Measurements from ENCODE around the gene DLG2. TPM values are rescaled to one million over a fixed set of nuclear protein-coding genes. Genes with fewer than 3 reads are reported as not detected.

Gene DLG2
- total and polyA plus RNA-seq, 2 donors: 4.8 to 6.6 TPM

DNA sequence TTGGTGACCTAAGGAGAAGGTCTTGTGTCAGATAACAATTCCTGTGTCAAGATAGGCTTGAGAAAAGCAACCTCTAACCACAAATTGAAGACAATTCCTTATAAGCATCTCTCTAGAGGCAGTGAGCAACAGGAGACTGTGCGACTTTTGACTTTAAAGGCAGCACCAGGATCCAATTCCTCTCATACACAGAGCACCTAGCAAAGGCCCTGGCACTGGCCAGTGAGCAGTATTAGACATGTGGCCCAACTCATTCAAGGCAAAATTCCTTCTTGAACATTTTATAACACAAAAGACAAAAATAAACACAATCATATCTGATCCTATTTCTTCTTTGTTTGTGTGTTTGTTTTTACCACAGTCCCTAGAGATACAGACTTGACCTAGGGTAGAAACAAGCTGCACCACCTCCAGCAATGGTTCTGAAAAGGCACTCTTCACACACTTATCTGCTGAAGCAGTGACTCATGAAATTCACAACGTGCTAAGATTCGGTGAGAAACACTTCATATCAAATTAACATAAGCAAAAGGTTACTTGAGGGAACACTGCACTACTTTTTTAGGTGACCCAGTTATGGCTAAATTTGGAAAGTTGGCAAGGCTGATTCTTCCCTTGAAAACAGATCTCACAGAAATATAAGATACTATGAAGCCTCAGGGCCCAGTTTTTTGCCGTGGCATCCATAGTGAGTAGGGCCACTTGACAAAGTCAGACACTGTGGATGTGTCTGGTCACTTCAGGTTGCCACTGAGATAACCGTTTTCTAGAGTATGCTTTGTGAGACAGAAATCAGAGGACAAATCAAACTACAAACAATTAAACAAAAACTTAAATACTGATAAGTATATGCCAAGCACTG lies 1018.9 kb downstream of the DLG2 start:
- Histone ChIP-seq H3K27ac (ENCODE audit: low read depth in 1 of 2, low read length in 1 of 2) (no peak overlapping the region), H3K9me3 (ENCODE audit: control insufficient read depth in 2 of 2, insufficient read depth in 1 of 2, low read length in 1 of 2) (no peaks in the 10 kb centered on the region), H3K4me1 (ENCODE audit: control insufficient read depth in 2 of 2, insufficient read depth in 2 of 2, low read length in 2 of 2) (no peaks in the 10 kb centered on the region), H3K4me3 (ENCODE audit: low read length in 2 of 2) (no peak overlapping the region), H3K27me3 (ENCODE audit: control insufficient read depth in 2 of 2, insufficient read depth in 1 of 2, low read length in 1 of 2) (no peaks in the 10 kb centered on the region), H3K36me3 (ENCODE audit: control insufficient read depth in 2 of 2, insufficient read depth in 2 of 2, low read length in 1 of 2) (no peaks in the 10 kb centered on the region)
- no peak for DNase-seq (ENCODE audit: low read depth in 6 of 9, low spot score in 9 of 9)
- 90% methylated on average over 5 of the region's 5 CpGs for WGBS

DNA sequence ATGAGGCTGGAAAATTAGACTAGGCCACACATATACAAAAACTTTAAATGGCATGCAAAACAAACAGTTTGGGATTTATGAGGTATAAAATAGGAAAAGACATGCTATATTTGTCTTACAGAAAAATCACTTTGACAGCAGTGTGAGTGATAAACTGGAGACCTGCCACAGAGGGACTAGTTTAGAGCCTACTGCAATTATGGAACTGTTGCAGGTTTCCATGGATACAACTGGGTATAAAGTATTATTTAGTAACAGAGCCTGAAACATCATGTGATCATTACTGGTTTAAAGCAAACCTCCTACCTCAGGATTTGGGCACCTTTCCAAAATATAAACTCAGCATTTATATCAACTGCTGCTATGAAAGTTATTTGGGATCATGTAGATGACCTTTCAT lies 1032.5 kb downstream of the DLG2 start:
- H3K4me1 ChIP-seq (ENCODE audit: control insufficient read depth in 2 of 2, insufficient read depth in 2 of 2, low read length in 2 of 2): no peaks in the 10 kb centered on the region
- H3K27ac ChIP-seq (ENCODE audit: low read depth in 1 of 2, low read length in 1 of 2): no peak overlapping the region
- no peak overlapping the region for H3K4me3 ChIP-seq (ENCODE audit: low read length in 2 of 2)
- H3K27me3 ChIP-seq (ENCODE audit: control insufficient read depth in 2 of 2, insufficient read depth in 1 of 2, low read length in 1 of 2): no peaks in the 10 kb centered on the region
- no peaks in the 10 kb centered on the region for H3K36me3 ChIP-seq (ENCODE audit: control insufficient read depth in 2 of 2, insufficient read depth in 2 of 2, low read length in 1 of 2)
- no peak for DNase-seq (ENCODE audit: low read depth in 6 of 9, low spot score in 9 of 9)
- H3K9me3 ChIP-seq (ENCODE audit: control insufficient read depth in 2 of 2, insufficient read depth in 1 of 2, low read length in 1 of 2): no peaks in the 10 kb centered on the region

DNA sequence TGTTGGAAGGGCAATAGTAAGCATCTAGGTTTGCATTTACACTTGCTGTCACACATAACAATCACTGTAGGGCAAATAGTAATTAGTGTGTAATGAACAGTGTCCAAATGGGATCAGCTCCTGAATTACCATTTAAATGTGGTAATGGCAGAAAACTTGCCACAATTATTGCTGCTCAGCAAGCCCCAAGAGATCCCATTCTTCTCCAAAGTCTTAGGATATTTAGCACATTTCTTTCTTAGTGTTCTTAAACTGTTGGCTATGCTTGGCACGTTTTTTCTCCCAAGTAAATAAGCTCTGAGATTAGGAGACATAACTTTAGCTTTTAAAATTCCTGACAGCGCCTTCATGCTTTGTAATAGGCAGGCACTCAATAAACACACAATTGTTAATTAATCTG lies 1037.0 kb downstream of the DLG2 start:
- Histone ChIP-seq H3K4me1 (ENCODE audit: control insufficient read depth in 2 of 2, insufficient read depth in 2 of 2, low read length in 2 of 2) (no peaks in the 10 kb centered on the region), H3K36me3 (ENCODE audit: control insufficient read depth in 2 of 2, insufficient read depth in 2 of 2, low read length in 1 of 2) (no peaks in the 10 kb centered on the region), H3K27me3 (ENCODE audit: control insufficient read depth in 2 of 2, insufficient read depth in 1 of 2, low read length in 1 of 2) (no peaks in the 10 kb centered on the region), H3K4me3 (ENCODE audit: low read length in 2 of 2) (no peak overlapping the region), H3K9me3 (ENCODE audit: control insufficient read depth in 2 of 2, insufficient read depth in 1 of 2, low read length in 1 of 2) (no peaks in the 10 kb centered on the region), H3K27ac (ENCODE audit: low read depth in 1 of 2, low read length in 1 of 2) (no peak overlapping the region)
- 78% methylated on average over 2 of the region's 2 CpGs for WGBS
- no peak for DNase-seq (ENCODE audit: low read depth in 6 of 9, low spot score in 9 of 9)

DNA sequence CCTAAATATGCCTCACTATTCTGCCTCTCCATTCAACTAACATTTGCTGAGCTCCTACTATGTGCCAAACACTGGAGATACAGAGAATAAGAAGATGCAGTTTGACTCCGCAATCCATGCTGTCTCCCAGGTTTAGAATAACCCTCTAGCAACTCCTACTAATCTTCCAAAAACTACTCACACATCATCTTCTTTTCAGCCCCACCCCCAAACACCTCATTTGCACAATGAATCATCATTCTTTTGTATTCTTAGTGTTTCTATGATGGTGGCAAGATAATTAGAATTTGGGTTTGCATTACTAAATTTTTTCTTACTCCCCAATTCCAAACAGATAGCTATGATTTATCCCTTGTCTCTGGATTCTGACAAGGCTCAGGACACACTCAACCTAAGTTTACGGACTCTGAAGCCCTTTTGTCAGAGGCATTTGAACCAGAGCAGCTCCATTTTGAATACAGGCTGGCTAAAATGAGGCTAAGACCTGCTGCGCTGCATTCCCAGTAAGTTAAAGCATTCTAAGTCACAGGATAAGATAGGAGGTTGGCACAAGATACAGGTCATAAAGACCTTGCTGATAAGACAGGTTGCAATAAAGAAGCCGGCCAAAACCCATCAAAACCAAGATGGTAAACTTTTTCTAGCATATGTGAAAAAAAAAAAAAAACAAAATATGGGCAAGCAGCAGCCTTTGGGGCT lies 1038.9 kb downstream of the DLG2 start:
- no peak for DNase-seq (ENCODE audit: low read depth in 6 of 9, low spot score in 9 of 9)
- Histone ChIP-seq H3K36me3 (ENCODE audit: control insufficient read depth in 2 of 2, insufficient read depth in 2 of 2, low read length in 1 of 2) (no peaks in the 10 kb centered on the region), H3K9me3 (ENCODE audit: control insufficient read depth in 2 of 2, insufficient read depth in 1 of 2, low read length in 1 of 2) (no peaks in the 10 kb centered on the region), H3K4me1 (ENCODE audit: control insufficient read depth in 2 of 2, insufficient read depth in 2 of 2, low read length in 2 of 2) (no peaks in the 10 kb centered on the region), H3K4me3 (ENCODE audit: low read length in 2 of 2) (no peak overlapping the region), H3K27ac (ENCODE audit: low read depth in 1 of 2, low read length in 1 of 2) (no peak overlapping the region), H3K27me3 (ENCODE audit: control insufficient read depth in 2 of 2, insufficient read depth in 1 of 2, low read length in 1 of 2) (no peaks in the 10 kb centered on the region)
- WGBS: 93% methylated on average over 4 of the region's 4 CpGs

DNA sequence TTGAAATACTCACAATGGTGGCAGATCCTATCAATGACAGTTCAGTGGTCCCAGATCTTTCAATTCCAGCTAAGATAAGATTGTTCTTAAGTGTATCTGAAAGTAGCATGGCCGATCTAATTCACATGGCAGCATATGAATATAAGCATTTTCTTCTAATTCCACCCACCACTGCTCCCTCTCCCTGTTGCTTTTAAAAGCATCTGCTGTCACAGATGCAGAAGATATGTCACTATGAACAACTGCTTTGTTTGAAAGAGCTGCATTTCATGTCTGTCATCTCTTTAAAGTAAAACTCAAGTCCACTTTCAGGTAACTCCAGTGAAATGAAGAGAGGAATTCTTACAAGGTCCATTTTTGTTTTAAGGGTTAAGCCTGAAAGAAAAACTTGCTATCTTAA lies 1044.0 kb downstream of the DLG2 start:
- no peaks in the 10 kb centered on the region for H3K4me1 ChIP-seq (ENCODE audit: control insufficient read depth in 2 of 2, insufficient read depth in 2 of 2, low read length in 2 of 2)
- no peak overlapping the region for H3K4me3 ChIP-seq (ENCODE audit: low read length in 2 of 2)
- no peaks in the 10 kb centered on the region for H3K9me3 ChIP-seq (ENCODE audit: control insufficient read depth in 2 of 2, insufficient read depth in 1 of 2, low read length in 1 of 2)
- 91% methylated on average over 1 of the region's 1 CpG for WGBS
- DNase-seq (ENCODE audit: low read depth in 6 of 9, low spot score in 9 of 9): no peak
- no peaks in the 10 kb centered on the region for H3K27me3 ChIP-seq (ENCODE audit: control insufficient read depth in 2 of 2, insufficient read depth in 1 of 2, low read length in 1 of 2)
- H3K27ac ChIP-seq (ENCODE audit: low read depth in 1 of 2, low read length in 1 of 2): no peak overlapping the region
- no peaks in the 10 kb centered on the region for H3K36me3 ChIP-seq (ENCODE audit: control insufficient read depth in 2 of 2, insufficient read depth in 2 of 2, low read length in 1 of 2)

DNA sequence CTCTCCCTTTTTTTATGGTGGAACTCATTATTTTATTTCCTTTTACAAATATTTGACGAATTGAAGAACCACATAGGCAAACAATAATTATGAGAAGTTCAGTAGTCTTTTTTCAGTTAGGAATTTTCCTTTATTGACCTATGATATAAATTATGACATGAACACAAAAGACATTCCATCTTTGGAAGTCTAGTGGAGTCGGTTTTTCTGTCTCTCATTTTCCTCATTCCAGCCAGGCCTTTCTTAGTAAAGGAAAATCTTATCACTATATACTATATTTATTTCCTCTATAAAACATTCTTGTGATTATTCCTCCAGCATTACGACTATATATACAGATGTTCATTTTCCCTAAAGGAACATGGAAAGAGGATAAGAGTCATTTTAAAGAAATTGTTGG lies 1046.1 kb downstream of the DLG2 start:
- DNase-seq (ENCODE audit: low read depth in 6 of 9, low spot score in 9 of 9): no peak
- H3K27me3 ChIP-seq (ENCODE audit: control insufficient read depth in 2 of 2, insufficient read depth in 1 of 2, low read length in 1 of 2): no peaks in the 10 kb centered on the region
- H3K4me1 ChIP-seq (ENCODE audit: control insufficient read depth in 2 of 2, insufficient read depth in 2 of 2, low read length in 2 of 2): no peaks in the 10 kb centered on the region
- 74% methylated on average over 3 of the region's 3 CpGs for WGBS
- H3K27ac ChIP-seq (ENCODE audit: low read depth in 1 of 2, low read length in 1 of 2): no peak overlapping the region
- H3K9me3 ChIP-seq (ENCODE audit: control insufficient read depth in 2 of 2, insufficient read depth in 1 of 2, low read length in 1 of 2): no peaks in the 10 kb centered on the region
- no peak overlapping the region for H3K4me3 ChIP-seq (ENCODE audit: low read length in 2 of 2)
- H3K36me3 ChIP-seq (ENCODE audit: control insufficient read depth in 2 of 2, insufficient read depth in 2 of 2, low read length in 1 of 2): no peaks in the 10 kb centered on the region

DNA sequence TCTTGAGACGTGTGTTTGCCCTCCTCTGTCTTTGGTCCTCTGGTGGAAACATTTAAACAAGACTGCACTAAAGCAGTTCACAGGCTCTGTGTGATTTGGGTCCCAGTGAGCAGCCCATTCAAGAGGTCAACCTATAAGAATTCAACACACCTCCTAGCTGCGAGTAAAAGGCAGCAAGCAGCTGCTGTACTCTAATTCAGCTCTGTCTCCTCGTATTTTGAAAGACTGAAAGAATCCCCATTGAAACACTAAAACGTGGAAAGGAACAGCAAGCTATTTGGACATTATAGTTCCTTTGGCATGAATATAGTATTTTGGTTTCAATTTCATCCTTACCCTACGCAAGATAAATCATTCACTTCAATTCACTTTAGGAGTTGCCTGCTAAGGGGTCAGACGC lies 1046.7 kb downstream of the DLG2 start:
- 92% methylated on average over 6 of the region's 6 CpGs for WGBS
- no peak overlapping the region for H3K4me3 ChIP-seq (ENCODE audit: low read length in 2 of 2)
- no peaks in the 10 kb centered on the region for H3K36me3 ChIP-seq (ENCODE audit: control insufficient read depth in 2 of 2, insufficient read depth in 2 of 2, low read length in 1 of 2)
- no peaks in the 10 kb centered on the region for H3K9me3 ChIP-seq (ENCODE audit: control insufficient read depth in 2 of 2, insufficient read depth in 1 of 2, low read length in 1 of 2)
- H3K27ac ChIP-seq (ENCODE audit: low read depth in 1 of 2, low read length in 1 of 2): no peak overlapping the region
- H3K27me3 ChIP-seq (ENCODE audit: control insufficient read depth in 2 of 2, insufficient read depth in 1 of 2, low read length in 1 of 2): no peaks in the 10 kb centered on the region
- no peaks in the 10 kb centered on the region for H3K4me1 ChIP-seq (ENCODE audit: control insufficient read depth in 2 of 2, insufficient read depth in 2 of 2, low read length in 2 of 2)
- DNase-seq (ENCODE audit: low read depth in 6 of 9, low spot score in 9 of 9): no peak

DNA sequence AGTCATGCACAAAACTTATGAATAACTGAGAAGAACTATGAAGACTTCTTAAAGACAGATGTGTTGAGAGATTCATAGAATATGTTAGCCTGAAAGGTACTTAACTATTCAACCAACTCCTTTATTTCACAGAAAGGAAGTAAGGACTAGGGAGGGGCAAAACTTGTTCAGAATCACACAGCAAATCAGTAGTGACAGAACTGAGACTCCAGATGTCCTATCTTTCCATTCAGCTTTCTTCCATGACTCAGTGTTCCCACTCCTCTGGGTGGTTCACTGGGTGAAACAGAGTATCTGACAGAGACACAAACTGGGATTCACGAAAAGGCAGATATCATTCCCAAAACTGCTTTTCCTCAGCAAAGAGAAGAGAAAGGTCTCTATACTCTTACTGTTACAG lies 1053.3 kb downstream of the DLG2 start:
- Histone ChIP-seq H3K36me3 (ENCODE audit: control insufficient read depth in 2 of 2, insufficient read depth in 2 of 2, low read length in 1 of 2) (no peaks in the 10 kb centered on the region), H3K9me3 (ENCODE audit: control insufficient read depth in 2 of 2, insufficient read depth in 1 of 2, low read length in 1 of 2) (no peaks in the 10 kb centered on the region), H3K27me3 (ENCODE audit: control insufficient read depth in 2 of 2, insufficient read depth in 1 of 2, low read length in 1 of 2) (no peaks in the 10 kb centered on the region), H3K27ac (ENCODE audit: low read depth in 1 of 2, low read length in 1 of 2) (no peak overlapping the region), H3K4me3 (ENCODE audit: low read length in 2 of 2) (no peak overlapping the region), H3K4me1 (ENCODE audit: control insufficient read depth in 2 of 2, insufficient read depth in 2 of 2, low read length in 2 of 2) (no peaks in the 10 kb centered on the region)
- WGBS: 94% methylated on average over 1 of the region's 1 CpG
- no peak for DNase-seq (ENCODE audit: low read depth in 6 of 9, low spot score in 9 of 9)

DNA sequence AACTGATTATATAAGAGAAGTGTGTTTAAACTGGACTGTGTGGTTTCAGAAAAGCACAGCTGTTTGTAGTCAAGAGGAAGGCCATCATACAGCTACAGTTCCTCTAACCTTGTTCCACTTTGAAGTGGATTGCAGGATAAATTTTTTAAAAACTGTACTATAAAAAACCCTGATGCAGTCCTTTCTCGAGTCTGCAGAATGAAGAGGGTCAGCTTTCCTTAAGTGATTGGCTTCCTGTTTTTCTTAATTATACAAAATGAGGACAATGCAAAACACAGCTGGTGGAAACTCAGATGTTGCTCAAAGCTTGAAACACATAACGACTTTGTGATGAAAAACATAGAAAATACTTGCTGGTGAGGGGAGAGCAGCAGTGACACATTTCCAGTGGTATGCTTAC lies 1060.5 kb downstream of the DLG2 start:
- no peak for DNase-seq (ENCODE audit: low read depth in 6 of 9, low spot score in 9 of 9)
- Histone ChIP-seq H3K27me3 (ENCODE audit: control insufficient read depth in 2 of 2, insufficient read depth in 1 of 2, low read length in 1 of 2) (no peaks in the 10 kb centered on the region), H3K4me3 (ENCODE audit: low read length in 2 of 2) (no peak overlapping the region), H3K36me3 (ENCODE audit: control insufficient read depth in 2 of 2, insufficient read depth in 2 of 2, low read length in 1 of 2) (no peaks in the 10 kb centered on the region), H3K4me1 (ENCODE audit: control insufficient read depth in 2 of 2, insufficient read depth in 2 of 2, low read length in 2 of 2) (no peaks in the 10 kb centered on the region), H3K9me3 (ENCODE audit: control insufficient read depth in 2 of 2, insufficient read depth in 1 of 2, low read length in 1 of 2) (no peaks in the 10 kb centered on the region), H3K27ac (ENCODE audit: low read depth in 1 of 2, low read length in 1 of 2) (no peak overlapping the region)
- WGBS: 16% methylated on average over 2 of the region's 2 CpGs

Measured in thymus (tissue), 11 donors.